K562 (cell line): ENCODE measurements around the gene CYTH1. TPM values are rescaled to one million over a fixed set of nuclear protein-coding genes. Genes with fewer than 3 reads are reported as not detected.

Source experiments
- CREM ChIP-seq: IDR thresholded peaks from 2 replicates; pipeline ENCODE4 v1.6.1; 2014; ENCODE audit warnings: antibody characterized with exemption, low read depth
- CTBP1 ChIP-seq: fragments of 450-650 bp; IDR thresholded peaks from 2 replicates; pipeline ENCODE4 v1.6.1; 2016; ENCODE audit warnings: borderline replicate concordance
- CTCF ChIP-seq, 3 experiments: IDR thresholded peaks in 2 of 3; conservative IDR thresholded peaks in 1 of 3; 2 replicates each; pipeline ENCODE4 v1.5.1; 2011 to 2012; ENCODE audit warnings: low read length in 3 of 3, mild to moderate bottlenecking in 3 of 3, control low read depth in 2 of 3, improper control_type of control experiment in 1 of 3, inconsistent platforms in 1 of 3, low read depth in 1 of 3, mixed read lengths in 1 of 3, moderate library complexity in 1 of 3; ENCODE audit not compliant: insufficient read depth in 2 of 3
- DEAF1 ChIP-seq: fragments of 450-650 bp; formaldehyde crosslinking; IDR thresholded peaks from 2 replicates; pipeline ENCODE4 v1.4.0; 2020; ENCODE audit warnings: mild to moderate bottlenecking, moderate library complexity
- RAD21 ChIP-seq, 2 experiments: fragments of 250-450 bp in 1 of 2; fragments of 450-650 bp in 1 of 2; sonication (Bioruptor Pico) in 1 of 2; formaldehyde crosslinking in 1 of 2; IDR thresholded peaks in 1 of 2; conservative IDR thresholded peaks in 1 of 2; 2 replicates each; pipeline versions ENCODE4 v1.4.0 to v1.8.0; 2020 to 2022; ENCODE audit warnings: mild to moderate bottlenecking in 2 of 2, moderate library complexity in 1 of 2
- SMC3 ChIP-seq: conservative IDR thresholded peaks from 2 replicates; pipeline ENCODE4 v1.6.1; 2011; ENCODE audit warnings: low read depth, low read length, improper control_type of control experiment; ENCODE audit not compliant: insufficient read depth
- polyA plus RNA-seq, 8 experiments: library from polyadenylated mRNA; depleted of rRNA in 4 of 8; stranded (reverse) in 5 of 8; unstranded in 3 of 8; fragments of >200 nt; fragmentation: Nextera tagmentation in 2 of 8; fragmentation: Illumina TruSeq in 1 of 8; extraction: Ambion mirVana in 2 of 8; extraction: Trizol in 1 of 8; gene quantifications; 2 replicates each; pipeline versions ENCODE4 v1.2.1 to v1.2.3, GENCODE V29; 2011 to 2014; ENCODE audit warnings: inconsistent platforms in 1 of 8, missing spikeins in 1 of 8
- total RNA-seq, 7 experiments: library from RNA; depleted of rRNA in 6 of 7; stranded (reverse); fragments of >200 nt in 6 of 7; fragmentation: Illumina TruSeq in 2 of 7; extraction: Trizol in 2 of 7; gene quantifications; 2 replicates each; pipeline versions ENCODE4 v1.2.1 to v1.2.3, GENCODE V29; 2011 to 2021; ENCODE audit warnings: low replicate concordance in 1 of 7
- TF ChIP-seq, protein P1 (sequence below): sonication (generic); formaldehyde crosslinking; IDR thresholded peaks from 2 replicates; pipeline ENCODE4 v1.8.0; 2022; ENCODE audit warnings: mild to moderate bottlenecking, missing genetic modification reagents, borderline replicate concordance
- TF ChIP-seq, protein P2 (sequence below): IDR thresholded peaks from 2 replicates; pipeline ENCODE4 v1.6.1; 2014; ENCODE audit warnings: antibody characterized with exemption

The CYTH1 gene
- total and polyA plus RNA-seq, 9 of the 15 experiments (the other 6 are each of a cell fraction or from before 2014, with no cell fraction given), result 0.52 to 27.7 (median 16.8) TPM

GRCh38 chr17:78708510-78708973 lies 73.5 kb downstream of the CYTH1 start (continued):
- TF ChIP-seq, protein P1, sequence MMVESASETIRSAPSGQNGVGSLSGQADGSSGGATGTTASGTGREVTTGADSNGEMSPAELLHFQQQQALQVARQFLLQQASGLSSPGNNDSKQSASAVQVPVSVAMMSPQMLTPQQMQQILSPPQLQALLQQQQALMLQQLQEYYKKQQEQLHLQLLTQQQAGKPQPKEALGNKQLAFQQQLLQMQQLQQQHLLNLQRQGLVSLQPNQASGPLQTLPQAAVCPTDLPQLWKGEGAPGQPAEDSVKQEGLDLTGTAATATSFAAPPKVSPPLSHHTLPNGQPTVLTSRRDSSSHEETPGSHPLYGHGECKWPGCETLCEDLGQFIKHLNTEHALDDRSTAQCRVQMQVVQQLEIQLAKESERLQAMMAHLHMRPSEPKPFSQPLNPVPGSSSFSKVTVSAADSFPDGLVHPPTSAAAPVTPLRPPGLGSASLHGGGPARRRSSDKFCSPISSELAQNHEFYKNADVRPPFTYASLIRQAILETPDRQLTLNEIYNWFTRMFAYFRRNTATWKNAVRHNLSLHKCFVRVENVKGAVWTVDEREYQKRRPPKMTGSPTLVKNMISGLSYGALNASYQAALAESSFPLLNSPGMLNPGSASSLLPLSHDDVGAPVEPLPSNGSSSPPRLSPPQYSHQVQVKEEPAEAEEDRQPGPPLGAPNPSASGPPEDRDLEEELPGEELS, result no peak
- TF ChIP-seq CREM, result 0 out of 2 replicates have a peak, but pooled peaks have one; percentile 17
- TF ChIP-seq CTBP1, result 0 out of 2 replicates have a peak, but pooled peaks have one; percentile 15
- TF ChIP-seq, protein P2, sequence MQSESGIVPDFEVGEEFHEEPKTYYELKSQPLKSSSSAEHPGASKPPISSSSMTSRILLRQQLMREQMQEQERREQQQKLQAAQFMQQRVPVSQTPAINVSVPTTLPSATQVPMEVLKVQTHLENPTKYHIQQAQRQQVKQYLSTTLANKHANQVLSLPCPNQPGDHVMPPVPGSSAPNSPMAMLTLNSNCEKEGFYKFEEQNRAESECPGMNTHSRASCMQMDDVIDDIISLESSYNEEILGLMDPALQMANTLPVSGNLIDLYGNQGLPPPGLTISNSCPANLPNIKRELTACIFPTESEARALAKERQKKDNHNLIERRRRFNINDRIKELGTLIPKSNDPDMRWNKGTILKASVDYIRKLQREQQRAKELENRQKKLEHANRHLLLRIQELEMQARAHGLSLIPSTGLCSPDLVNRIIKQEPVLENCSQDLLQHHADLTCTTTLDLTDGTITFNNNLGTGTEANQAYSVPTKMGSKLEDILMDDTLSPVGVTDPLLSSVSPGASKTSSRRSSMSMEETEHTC, result no peak
- 0 out of 2 replicates have a peak, but pooled peaks have one; percentile 37 for TF ChIP-seq SMC3
- TF ChIP-seq CTCF (IDR thresholded peaks at IDR 0.05 in 2 of 3, conservative IDR thresholded peaks at IDR 0.05 in 1 of 3; ENCODE audit: insufficient read depth in 2 of 3, low read depth in 1 of 3, low read length in 3 of 3), result peak; percentile 70 to 74 (median 71)
- peak; percentile 68 to 76 for TF ChIP-seq RAD21 (CRISPR knock-in tag; conservative IDR thresholded peaks at IDR 0.05 in 1 of 2, IDR thresholded peaks at IDR 0.05 in 1 of 2)
- TF ChIP-seq DEAF1 (CRISPR knock-in tag), result peak; percentile 42; the same call in 1 of the 2 replicates
